SHP77 treated with DMSO at 0.1 percent for 48 hours (cell line): ENCODE results near the gene BOLL.
"Not testable (repeated sequence)": the region's sequence is repeated elsewhere in the genome, so short reads cannot be mapped to it uniquely, and the experiment has no call there.

ENCODE experiments used
- DNase-seq: peaks from one replicate; lab custom pipeline; 2025; lab: John Stamatoyannopoulos, UW

BOLL gene

GRCh38 chr2:197784956-197785941, at the start of gene BOLL:
TSS of gene BOLL (minus strand) at chr2:197785319. CDS start at chr2:197781850, 3,469 bp downstream.
- no peak for DNase-seq

- DNase-seq, result not testable (repeated sequence)
These were observed 49.7 kb upstream of the BOLL start for GRCh38 chr2:197834771-197835170.

DNA sequence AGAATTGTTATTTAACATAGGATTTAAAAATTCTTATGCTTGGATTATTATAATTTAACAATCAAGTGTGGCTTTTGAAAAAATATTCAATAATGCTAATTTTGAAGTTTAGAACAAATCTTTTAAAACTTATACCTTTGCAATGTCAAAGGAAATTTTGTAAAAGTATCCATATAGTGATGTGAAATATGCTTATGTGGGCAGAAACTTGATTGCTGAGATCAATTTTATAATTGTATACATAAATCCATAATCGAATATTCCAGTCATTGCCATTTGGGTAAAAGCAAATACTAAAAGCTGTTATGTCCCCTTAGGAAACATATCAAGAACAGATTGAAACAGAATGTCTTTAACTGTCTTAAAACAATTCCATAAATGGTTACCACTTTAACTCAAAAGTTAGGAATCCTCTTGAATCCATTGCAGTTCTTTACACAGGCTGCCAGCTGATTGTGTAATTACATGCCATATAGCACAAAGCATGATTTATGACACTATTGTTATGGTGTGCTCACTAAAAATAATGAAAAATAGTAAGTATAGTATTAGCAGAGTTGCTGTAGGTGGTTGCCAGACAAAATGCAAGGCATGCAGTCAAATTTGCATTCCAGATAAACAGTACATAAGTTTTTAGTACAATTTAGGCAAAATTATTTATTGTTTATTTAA, 43.5 kb upstream of the BOLL start:
- DNase-seq, result no peak

- no peak for DNase-seq
These were observed 42.5 kb upstream of the BOLL start for GRCh38 chr2:197827618-197828017.

GRCh38 chr2:197822333-197822732, 37.2 kb upstream of the BOLL start:
- DNase-seq, result no peak

DNA sequence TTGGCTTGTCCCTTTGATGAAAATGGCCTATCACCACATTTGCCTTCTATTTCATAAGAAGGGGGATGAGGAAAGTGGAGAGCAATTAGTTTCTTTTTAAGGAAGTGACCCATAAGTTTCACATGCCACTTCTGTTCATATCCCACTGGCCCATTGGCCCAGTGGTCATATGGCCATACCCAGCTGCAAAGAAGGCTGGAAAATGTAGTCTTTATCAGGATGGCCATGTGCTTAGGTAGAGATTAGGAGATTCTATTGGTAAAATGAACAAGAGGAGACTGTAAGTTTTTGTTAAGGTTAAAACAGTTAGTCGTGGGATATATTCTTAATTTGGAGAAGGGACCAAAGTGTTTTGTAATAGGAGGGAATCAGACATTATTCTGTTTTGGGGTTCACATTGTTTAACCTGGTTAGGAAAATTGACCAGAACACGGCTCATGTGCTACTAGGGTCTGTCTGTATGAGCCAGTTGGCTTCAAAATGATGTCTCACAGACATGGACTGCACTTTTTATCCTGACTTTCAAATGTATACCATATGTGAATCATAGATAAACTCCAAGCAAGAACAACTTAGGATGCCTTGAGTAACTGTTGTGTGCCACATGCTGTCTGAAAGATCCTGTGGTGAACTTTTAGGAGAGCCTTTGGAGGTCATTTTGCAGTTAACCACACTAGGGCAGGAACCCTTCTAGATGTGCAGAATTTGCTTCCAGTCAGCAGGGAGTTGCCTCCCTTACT, 36.6 kb upstream of the BOLL start:
- DNase-seq, result no peak

DNA sequence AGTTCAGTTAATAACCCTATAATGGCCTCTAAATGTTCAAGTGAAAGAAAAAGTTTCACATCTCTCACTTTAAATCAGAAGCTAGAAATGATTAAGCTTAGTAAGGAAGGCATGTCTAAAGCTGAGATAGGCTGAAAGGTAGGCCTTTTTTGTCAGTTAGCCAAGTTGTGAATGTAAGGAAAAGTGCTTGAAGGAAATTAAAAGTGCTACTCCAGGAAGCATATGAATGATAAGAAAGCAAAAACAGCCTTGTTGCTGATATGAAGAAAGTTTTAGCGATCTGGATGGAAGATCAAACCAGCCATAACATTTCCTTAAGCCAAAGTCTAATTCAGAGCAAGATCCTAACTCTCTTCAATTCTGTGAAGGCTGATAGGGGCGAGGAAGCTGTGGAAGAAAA, 29.4 kb upstream of the BOLL start:
- no peak for DNase-seq

DNA sequence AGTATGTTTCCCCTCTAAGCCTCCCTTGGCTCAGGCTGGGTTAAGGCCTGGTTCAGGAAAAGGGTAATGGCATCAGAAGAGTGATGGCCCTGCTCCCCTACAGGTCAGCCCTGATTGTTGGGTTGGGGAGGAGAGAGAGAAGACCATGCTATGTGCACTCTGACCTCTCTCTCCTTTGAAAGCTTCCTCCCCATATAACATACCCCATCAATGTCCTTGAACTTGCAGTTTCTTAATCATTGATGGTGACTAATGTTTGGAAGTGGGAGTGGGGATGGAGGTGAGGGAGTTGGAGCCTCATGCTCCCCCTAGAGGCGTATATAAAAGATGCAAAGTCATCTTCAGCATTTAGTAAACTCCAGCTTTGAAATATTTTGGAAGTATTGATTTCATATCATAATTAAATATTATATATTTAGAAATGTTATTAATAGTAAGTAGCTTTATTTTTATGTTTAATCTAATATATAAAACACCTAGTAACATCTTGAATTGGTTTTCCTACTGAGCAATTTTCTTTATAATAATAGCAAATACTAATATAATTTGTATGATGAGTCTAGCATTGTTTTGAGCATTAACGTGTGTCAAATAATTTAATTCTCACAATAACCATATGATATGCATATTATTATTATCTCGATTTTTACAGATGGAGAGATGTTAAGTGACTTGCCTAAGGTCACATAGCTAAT, 28.1 kb upstream of the BOLL start:
- peak; percentile 17 for DNase-seq

GRCh38 chr2:197810491-197810890, 25.4 kb upstream of the BOLL start:
- DNase-seq, result no peak

GRCh38 chr2:197810016-197810415, 24.9 kb upstream of the BOLL start:
- no peak for DNase-seq

DNA sequence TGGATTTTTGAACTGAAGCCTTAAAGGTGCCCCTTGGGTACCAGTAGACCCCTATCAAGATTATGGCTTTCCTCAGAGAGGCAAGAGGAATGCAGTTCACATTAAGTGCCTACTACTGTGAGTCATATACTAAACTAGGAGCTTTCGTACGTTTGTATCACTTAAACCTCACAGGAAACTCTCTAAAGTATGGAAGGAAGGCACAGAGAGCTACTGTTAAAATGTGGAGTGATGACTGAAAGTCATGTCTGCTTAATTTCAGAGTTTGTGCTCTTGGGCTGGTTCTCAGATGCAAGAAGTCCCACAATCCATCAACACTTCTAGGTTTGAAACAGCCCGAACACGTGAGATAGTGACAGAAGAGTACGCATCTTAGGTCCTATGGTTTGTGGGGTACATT, 23.9 kb upstream of the BOLL start:
- DNase-seq, result no peak

DNA sequence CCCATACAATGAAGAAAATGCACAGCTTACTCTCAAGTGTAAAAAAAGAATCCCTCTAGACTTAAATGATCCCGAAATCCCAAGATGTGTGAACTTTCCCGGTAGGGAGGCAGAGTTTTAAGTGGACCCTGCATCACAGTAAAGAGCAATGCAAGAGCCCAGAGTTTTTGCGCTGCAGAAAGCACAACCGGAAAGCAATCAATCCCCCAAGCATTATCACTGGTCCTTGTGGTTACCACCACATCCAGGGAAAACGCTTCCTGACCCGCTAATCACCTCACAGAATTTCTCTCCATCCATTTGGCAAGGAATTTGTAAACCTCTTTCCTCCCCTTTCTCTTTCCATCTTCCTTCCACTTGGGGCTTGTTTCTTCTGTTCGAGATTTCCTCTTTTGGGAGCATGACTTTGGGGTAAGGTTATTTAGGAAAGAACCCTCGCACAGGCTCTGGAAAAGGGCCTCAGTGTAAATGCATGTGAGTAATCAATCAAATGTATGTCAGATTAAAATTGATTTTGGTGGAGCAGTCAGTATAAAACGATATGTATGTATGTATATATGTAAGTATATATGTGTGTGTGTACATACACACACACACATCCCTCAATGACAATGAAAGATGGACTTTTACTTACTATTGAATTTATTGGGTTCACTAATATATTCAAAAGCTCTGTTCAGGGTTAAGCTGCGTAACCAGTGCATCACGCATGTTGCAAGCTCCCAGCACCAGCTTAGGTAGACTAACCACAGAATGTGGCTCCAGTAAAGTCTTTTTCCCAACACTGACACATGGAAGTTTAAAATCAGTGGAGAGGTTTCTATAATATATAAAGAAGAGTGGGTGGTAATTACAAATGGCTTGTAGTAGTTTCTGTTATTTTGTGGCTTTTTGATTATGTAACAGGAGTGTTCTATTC, 20.9 kb upstream of the BOLL start:
- DNase-seq, result no peak

- DNase-seq, result no peak
These were observed 19.9 kb upstream of the BOLL start for GRCh38 chr2:197804758-197805714.

DNA sequence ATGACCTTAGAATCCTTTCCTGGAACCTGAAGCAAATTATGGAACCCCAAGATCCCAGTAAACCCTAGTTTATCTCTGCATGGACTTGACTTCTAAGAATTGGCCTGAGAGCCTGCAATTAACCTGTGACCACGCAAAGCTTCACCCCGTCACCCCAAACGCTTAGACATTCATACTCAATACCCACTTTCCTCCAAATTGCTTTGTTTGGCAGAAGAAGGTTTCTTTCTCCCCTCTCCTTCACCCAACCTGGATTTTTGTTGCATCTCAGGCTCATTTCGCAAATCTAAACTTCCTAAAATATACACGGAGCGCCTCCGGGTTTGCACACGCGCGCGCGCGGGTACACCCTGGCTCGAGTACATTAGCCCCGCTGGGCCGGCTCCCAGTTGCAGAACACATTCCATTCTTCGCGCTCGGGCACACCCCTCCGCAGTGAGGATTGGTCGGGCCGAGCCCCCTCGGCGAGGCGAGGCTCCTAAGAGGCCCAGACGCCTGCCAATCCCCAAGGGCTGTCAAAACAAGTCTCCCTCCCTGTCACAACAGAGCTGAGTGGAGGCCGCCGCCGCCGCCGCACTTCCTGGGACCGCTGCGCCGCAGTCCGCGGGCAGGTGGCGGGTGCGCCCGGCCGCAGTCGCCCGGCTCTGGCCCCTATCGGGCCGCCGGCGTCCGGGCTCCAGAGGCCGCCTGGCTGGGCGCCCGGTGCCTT, 19.1 kb upstream of the BOLL start, which contains the start of gene PLCL1:
Gene PLCL1 (plus strand): TSS at position 545 of the 709 bp plus-strand sequence.
- peak; percentile 80 for DNase-seq

- DNase-seq, result peak; percentile 64
These were observed 17.9 kb upstream of the BOLL start for GRCh38 chr2:197803033-197803444.

DNA sequence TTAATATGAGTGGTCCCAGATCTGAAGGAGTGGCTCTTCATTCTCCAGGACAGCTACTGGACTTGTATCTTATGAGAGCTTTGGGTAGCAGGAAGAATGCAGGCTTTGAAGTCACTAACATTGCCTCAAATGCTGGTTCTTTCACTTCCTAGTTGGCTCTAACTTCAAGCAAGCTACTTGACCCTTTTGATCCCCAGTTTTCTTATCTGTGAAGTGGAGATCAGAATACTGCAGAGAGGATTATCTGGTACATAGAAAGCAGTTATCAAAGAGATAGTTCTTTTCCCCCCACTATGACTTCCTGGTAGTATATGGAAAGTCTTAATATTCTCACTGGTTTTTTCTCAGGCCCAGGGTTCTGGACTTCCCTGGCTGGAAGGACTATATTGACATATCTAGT, 15.9 kb upstream of the BOLL start:
- no peak for DNase-seq

GRCh38 chr2:197800091-197800490, 15.0 kb upstream of the BOLL start:
- no peak for DNase-seq

DNA sequence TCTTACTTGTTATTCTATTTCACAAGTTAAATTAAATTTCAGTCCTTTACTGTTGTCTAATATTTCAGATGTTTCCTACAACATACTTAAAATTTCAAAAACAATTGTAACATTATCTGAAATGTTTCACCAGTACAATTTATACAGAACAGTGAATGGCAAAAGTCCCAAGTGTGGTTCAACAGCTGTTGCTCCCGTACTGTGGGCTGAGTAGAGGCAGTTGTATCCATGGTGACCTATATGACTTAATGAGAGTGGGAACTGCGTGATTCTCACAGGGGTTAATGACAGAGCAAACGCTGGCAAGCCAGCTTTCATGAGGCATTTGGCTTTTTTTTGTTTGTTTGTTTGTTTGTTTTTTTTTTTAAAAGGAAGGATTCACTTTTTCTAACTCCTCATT, 13.9 kb upstream of the BOLL start:
- DNase-seq, result no peak

DNA sequence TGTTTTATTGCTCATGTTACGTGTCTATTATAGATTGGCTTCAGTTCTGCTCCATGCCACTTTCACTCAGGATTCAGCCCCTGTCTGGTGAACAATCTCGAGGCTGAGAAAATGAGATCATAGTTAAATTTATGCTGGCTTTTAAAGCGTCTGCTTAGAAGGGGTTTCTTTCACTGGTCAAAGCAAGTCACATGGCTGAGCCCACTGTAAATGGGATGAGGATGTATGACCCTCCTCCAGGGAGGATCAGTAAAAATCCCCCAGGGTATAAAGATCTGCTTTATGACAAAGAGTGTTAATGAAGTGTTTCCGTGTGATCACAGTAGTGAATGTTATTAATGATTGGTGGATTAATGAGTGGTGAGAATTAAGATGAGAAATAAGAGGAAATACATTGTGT, 13.1 kb upstream of the BOLL start:
- DNase-seq, result no peak
